HG02798 (cell line): Measurements from ENCODE around the gene EARS2.
A peak's percentile ranks its signal among the peaks of the same experiment; 100 is the strongest.
"Not testable (repeated sequence)": the region's sequence is repeated elsewhere in the genome, so short reads cannot be mapped to it uniquely, and the experiment has no call there.

ENCODE experiments used
- ATAC-seq: cut with Tn5 transposase; IDR thresholded peaks from one replicate; pipeline ENCODE4 v1.9.1; 2021; ENCODE audit warnings: mild to moderate bottlenecking; ENCODE audit not compliant: unreplicated experiment, poor library complexity

EARS2 gene

DNA sequence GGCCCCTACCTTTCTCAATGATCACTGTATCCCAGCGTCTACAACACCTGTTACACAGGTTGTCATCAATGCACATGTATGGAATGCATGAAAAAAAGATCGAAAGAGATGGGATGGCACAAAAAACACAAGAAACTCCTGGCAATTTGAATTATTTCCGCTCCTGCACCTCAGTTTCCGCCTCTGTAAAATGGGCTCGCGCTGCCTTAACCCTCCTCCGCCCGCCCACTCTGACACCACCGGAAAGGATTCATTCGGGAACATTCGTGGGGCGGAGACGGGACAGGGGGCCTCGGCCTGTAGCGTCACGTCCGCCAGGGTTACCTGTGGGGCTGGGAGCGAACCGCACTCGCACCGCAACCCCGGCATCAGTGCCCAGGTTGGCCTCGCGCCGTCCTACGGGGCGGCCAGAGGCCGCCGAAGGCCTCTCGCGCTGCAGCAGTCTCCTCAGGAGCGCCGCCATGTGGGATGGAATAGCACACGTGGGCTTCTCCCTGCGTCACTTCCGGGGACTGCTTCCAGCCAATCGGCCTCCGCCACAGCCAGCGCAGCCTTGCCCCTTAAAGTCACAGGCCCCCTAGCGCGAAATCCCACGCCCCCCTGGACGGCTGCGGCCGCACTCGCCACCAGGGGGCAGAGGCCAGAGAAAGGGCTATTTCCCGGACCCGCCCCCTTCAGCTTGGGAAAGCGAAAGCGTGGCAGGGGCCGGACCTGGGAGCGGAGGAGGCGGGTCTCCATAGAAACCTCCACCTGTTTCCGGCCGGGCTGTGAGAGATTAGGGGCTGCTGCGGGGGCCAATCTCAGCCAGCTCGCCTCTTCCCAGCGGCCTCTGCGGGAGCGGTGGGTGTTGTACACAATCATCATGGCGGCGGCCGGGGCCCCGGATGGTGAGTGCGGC, at the start of gene EARS2, which contains the start of gene UBFD1:
EARS2 (minus strand) TSS at position 470 of the 898 bp plus-strand sequence; CDS start at position 463, 7 bp downstream.
UBFD1 (plus strand) TSS at position 847 of the 898 bp plus-strand sequence; CDS start at position 863, 16 bp downstream.
- peak; percentile 91 for ATAC-seq

DNA sequence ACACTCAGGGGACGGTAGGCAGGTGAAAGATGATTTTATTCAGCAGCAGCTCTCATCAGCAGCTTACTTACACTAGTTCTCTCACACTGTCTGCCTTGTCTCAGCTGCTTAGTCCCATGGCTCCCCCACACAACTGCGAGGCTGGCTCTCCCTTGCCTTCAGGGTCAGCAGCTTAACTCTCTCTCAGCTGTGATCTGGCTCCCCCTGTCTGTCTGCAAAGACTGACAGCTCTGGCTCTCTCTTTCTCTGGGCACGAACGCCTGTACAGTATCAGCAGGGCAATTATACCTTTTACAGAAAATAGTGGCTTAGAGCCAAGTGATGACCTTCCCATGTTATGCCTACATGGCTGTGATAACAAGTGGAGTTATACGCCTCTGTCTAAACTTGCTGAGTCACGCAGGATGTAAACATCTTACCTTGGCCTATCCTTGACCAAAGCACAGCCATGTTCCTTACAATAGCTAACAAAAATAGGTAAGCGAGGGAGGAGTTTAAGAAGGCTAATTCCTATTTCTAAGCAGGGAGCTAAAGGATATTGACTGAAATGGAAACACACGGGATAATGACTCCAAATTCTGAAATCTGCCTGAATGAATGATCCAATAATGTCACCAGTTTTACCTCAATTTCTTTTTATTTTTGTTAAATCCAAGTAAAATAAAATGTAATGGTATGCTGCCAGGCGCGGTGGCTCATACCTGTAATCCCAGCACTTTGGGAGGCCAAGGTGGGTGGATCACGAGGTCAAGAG, 40.0 kb upstream of the EARS2 start:
- no peak for ATAC-seq

DNA sequence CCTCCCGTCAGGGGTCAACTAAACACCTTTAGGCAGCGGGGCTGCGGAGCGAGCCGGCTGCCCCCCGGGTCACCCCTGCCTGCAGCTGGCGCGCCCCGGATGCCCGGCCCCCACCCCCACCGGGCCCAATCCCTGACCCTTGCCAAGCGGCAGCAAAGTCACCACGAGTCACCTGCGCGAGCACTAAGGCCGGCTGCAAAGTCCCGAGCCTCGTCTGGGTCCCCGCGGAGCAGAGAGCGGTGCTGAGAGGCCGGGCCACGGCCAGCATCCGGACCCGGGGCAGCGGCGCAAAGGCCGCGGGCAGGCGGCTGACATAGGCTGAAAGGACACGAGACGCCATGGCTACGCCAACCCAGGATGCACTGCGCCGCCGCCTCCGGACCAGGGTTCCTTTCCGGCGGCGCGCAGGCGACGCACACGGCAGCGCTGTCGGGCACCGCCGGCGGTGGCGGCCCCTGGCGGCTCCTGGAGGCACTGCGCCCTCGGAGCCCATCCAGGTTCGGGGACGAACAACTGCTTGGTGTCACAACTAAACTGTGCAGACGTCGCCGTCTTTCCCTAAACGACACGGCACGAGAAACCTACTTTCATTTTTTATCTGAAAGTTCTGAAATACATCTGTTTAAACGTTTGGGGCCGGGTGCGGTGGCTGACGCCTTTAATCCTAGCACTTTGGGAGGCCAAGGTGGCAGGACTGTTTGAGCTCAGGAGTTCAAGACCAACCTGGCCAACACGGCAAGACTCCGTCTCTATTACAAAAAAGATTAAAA, 39.0 kb upstream of the EARS2 start, which contains the start of gene NDUFAB1:
NDUFAB1 (minus strand) TSS at position 366 of the 770 bp plus-strand sequence; CDS start at position 340, 26 bp downstream.
- ATAC-seq: peak; percentile 95

DNA sequence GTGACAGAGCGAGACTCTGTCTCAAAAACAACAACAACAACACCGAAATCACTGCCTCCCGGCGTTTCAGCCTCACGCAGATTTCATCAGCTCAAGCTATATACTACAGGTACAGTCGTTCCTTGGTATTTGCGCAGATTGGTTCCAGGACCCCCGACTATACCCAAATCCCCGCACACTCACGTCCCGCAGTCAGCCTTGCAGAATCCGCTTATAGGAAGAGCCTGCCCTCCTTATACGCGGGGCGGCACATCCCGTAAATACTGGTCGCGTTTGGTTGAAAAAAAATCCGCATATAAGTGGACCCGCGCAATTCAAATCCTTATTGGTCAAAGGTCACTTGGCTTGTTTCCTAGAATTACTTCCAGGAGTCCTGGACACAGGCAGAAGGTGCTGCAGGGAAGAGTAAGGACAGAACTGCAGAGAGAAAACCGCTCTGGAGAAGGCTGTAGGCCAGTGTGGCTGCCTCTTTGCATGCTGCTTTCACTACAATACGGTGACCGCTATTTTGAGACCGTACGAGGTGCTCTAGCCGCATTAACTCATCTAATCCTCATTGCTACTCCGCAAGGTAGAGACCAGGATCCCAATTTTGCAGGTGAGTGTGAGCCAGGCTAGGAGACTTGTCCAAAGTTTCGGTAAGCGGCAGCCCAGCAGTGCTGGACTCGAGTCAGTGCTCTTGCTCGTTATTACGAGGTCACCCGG, 38.2 kb upstream of the EARS2 start:
- ATAC-seq: no peak

DNA sequence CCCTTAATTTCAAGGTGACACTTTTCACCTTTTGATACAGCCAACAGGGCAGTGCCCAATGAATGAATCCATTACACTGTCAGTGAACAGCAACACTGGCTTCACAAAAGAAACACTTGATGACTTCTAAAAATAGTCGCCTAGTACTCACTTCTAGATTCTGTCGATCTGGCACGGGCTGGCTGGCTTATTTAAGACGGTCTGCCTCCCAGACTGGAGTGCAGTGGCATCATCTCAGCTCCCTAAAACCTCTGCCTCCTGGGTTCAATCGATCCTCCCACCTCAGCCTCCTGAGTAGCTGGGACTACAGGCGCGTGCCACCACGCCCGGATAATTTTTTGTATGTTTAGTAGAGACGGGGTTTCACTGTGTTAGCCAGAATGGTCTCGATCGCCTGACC, 37.0 kb upstream of the EARS2 start:
- ATAC-seq: no peak

DNA sequence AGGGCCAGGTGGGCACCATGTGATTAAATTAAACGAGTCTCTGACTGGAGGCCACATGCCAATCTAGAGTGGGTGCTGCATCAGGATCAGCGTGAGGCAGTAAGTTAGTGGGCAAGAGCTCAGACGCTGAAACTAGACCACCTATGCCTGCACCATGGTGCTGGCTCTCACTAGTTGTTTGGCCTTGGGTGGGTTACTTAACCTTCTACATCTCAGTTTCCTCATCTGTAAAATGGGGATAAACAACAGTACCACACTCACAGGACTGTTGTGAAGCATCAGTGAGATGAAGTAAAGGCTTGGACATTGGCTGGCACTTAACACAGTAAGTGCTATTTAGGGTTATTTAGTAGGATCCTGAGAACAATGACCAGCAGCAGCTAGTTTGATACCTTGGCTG, 33.0 kb upstream of the EARS2 start:
- ATAC-seq: no peak

DNA sequence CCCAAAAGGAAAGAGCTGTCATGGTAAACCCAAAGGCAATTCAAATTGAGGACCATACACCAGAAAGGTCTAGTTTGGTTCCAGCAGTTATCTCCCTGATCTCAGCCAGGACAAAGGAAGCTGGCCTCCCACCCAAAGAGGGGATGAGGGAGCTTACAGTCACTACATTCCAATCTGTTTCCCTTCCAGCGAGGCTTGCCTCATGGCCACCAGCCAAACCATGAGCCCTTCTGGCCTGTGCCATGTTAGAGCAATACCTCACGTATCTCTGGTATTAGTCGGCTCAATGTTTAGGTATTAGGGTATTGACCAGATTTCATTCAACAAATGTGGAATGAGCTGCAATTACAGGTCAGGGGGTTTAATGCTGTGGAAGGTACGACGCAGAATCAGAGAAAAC, 30.6 kb upstream of the EARS2 start:
- ATAC-seq: no peak

DNA sequence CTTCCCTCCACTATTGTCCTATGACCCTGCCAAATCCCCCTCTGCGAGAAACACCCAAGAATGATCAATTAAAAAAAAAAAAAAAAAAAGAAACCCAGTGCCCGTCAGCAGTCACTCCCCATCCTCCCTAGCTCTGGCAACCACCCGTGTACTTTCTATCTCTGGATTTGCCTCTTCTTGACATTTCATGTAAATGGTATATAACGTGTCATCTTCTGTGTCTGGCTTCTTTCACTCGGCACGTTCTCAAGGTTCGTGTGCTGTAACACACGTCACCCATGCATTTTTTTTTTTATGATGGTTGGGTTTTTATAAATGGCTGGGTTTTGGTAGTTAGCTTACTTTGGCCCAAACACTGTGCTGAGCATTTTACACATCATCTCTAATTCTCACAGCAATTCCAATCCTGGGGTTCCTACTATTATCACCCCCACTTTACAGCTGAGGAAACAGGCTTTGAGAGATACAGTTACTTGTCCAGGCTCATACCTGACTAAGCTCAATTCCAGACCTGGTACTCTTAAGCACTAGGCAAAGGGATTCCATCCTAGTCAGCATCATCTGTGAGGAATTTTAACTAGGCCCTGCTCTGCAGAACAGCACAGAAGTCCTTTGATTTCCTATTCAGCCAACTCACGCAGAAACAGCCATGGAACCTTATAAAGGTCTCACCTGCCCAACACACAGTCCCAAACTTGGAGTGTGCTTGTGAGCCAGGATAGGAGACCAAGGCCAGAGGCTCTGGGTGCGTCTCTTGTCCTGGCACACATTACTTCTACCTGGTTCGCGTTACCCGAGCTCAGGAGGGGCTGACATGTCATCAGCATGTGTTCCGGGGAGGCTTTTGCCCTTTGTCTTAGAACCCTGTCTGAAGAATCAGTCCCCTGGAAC, 27.3 kb upstream of the EARS2 start:
- no peak for ATAC-seq

DNA sequence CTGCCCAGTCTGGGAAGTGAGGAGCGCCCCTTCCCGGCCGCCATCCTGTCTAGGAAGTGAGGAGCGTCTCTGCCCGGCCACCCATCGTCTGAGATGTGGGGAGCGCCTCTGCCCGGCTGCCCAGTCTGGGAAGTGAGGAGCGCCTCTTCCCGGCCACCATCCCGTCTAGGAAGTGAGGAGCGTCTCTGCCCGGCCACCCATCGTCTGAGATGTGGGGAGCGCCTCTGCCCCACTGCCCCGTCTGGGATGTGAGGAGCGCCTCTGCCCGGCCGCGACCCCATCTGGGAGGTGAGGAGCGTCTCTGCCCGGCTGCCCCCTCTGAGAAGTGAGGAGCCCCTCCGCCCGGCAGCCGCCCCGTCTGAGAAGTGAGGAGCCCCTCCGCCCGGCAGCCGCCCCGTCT, 26.1 kb upstream of the EARS2 start:
- ATAC-seq: not testable (repeated sequence)

DNA sequence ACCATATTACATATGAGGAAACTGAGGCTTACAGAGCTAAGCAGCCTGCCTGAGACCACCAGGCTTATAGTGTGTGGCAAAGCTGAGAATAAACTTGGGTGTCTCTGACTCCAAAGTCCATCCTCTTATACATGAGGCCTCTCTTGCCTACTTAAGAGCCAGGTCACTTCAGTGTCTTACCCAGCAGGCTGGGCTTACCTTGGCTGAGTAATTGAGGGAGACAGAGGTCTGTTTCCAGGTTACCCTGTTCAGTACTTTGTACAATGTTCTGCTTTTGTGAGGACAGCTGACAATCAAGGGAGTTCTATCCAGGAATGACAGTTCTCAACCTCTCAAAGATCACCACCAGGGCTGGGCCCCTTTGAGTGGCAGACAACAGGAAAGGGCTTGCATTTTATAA, 24.6 kb upstream of the EARS2 start:
- ATAC-seq: no peak

DNA sequence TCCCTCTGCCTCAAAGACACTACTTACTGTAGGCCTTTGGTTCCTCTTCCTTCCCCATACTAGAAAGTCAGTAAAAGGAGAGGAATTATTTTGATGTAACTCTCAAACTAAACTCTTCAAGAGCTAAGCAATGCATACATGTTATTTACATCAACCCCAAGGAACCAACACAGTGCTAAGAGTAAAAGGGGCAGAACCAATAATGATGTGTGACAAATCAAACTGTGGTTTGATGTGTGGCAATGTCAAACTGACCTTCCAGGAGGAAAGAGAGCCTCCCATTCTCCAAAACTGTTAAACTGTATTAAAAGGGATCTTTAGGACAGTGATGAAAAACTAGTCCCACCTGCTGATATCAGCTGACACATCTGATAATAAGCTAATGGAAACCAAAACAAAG, 23.2 kb upstream of the EARS2 start:
- ATAC-seq: no peak

DNA sequence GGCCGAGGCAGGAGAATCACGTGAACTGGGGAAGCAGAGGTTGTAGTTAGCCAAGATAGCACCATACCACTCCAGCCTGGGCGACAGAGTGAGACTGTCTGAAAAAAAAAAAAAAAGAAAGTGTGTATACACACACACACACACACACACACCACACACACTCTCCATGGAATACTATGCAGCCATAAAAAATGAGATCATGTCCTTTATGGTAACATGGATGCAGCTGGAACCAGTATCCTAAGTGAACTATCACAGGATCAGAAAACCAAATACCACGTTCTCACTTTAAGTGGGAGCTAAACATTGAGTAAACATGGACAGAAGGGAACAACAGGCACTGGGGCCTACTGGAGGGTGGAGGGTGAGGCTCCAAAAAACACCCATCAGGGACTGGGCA, 22.2 kb upstream of the EARS2 start:
- ATAC-seq: no peak

DNA sequence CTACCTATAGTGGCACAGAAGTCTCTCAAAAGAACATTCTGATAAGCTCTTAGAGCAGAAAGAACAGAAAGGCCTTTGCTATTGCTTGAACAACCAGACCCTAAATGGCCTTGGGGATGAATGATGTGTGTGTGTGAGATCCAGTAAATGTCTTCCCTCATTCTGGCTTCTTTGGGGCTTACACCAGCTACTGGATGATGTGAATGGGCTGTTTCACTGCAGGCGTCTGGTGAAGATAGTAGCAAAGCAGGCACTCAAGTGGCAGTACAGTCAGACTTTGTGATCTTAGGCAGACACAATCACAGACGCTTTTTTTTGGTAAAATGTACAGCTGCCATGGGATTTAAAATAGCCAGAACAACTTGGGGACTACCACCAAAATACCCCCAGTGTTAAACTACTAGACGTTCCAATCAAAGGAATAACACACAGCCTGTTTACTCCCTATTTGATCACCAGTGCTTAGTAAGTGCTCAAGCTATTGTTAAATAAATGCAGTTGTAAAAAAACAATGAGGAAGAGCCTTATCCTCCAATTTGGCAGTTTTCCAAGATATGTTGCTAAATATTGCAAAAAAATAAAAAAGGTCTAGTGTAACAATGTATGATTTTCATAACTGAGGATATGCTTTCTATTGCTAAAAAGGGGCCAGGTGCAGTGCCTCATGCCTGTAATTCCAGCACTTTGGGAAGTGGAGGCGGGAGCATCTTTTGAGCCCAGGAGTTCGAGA, 21.1 kb upstream of the EARS2 start:
- ATAC-seq: no peak

DNA sequence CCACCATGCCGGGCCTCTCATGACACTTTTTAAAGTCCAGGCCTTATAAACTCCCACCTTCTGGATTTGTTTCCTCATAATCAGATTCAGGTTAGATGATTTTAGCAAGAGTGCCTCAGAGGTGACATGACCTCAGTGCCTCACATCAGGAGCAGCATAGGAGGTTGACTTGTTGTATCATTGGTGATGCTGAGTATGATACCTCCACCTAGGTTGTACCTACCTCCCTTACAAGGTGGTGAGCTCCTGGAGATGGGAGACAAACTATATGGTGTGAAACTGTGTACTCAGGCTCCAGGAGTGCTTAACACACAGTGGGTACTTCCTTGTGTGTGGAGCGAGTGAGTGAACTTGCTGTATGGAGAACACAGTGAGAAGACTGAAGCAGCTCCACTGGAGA, 20.3 kb upstream of the EARS2 start:
- ATAC-seq: no peak

DNA sequence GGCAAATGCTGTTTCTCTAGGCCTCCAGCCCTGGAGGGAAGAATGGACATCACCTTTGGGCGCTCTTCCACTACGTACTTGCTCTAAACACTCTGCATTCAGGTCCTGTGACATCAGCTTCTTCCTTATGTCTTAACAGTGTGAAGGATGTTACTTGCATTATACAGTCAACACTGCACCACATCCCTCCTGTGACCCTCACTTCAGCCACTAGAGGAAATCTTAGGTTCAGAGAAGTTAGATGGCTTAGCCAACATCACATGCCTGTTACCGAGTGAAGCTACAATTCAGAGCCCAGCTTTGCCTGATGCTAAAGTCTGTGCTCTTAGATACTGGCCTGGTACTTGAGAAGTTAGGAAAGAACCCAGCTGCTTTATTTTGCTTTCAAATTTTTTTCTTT, 18.7 kb upstream of the EARS2 start:
- no peak for ATAC-seq

DNA sequence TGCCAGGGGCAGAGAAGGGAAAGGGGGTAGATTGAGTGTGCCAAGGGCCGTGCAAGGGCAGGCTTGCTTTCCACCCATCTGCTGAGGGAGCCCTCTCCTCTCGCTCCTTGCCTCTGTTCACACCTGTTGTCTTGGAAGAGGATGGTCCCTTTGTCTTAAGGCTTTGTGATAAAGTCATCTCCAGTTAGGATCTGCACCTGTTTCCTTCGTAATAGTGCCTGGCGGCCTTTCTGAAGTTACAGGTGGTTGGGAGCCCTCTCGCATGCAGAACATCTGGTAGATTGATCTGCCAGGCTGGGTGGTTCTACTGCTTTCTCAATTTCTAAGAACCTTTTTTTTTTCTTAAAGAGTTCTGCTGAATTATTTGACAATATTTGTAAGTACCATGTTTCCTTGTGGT, 16.7 kb upstream of the EARS2 start:
- no peak for ATAC-seq

DNA sequence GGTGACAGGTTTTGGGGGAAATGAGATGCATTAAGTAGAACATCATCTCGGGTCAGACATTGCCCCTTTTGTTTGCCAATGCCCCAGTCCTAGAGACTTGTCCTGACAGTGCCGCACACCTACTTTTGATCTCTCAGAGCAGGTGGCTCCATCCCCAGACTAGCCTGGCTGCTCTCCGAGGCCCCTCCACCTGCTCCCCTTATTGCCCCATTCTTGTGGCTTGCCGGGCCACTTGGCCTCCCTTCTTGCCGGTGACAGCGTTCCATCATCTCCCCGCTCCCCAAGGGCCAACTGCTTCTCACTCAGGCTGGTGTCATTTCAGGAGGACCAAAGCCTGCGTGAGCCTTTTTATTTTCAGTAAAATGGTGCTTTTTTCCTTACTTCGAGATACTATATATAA, 15.2 kb upstream of the EARS2 start:
- ATAC-seq: no peak

DNA sequence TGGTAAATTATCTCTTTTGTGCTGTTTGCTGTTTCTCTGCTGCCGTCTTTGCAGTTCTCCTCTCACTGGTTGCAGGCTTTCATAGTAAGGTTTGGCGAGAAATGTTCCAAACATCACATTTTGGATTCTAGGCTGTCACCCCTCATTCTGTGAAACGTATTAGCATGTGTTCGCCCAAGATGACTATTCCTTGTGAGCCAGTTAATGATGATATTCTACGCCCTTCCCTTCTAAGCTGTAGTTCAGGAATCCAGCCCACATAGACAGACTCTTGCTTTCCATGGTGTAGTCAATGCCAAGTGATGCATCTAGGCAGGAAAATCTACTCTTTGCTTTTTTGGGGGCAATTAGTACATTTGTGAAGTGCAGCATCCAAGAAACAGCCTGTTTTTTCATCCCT, 14.7 kb upstream of the EARS2 start:
- no peak for ATAC-seq
